Fibroblast of villous mesenchyme (primary cell): ENCODE data around the gene KISS1R. TPM values are rescaled to one million over a fixed set of nuclear protein-coding genes. Genes with fewer than 3 reads are reported as not detected.

ENCODE experiments used
- DNase-seq: peaks from one replicate; pipeline ENCODE4 v3.0.0-alpha.2; 2010; ENCODE audit warnings: low read depth
- H3K4me3 ChIP-seq: 2 replicates; pipeline ENCODE4 v1.5.1; 2011; ENCODE audit warnings: low read depth, mild to moderate bottlenecking, low read length
- total RNA-seq: library from RNA; depleted of rRNA; stranded (reverse); fragments of >200 nt; gene quantifications from 2 replicates; pipeline ENCODE4 v1.2.3, GENCODE V29; 2012
- TF ChIP-seq, protein P1 (sequence below): IDR thresholded peaks from 2 replicates; pipeline ENCODE4 v1.5.1; 2012; ENCODE audit warnings: low read depth, mild to moderate bottlenecking, low read length; ENCODE audit not compliant: insufficient read depth

Gene KISS1R
- total RNA-seq, 1 donor: not detected

DNA sequence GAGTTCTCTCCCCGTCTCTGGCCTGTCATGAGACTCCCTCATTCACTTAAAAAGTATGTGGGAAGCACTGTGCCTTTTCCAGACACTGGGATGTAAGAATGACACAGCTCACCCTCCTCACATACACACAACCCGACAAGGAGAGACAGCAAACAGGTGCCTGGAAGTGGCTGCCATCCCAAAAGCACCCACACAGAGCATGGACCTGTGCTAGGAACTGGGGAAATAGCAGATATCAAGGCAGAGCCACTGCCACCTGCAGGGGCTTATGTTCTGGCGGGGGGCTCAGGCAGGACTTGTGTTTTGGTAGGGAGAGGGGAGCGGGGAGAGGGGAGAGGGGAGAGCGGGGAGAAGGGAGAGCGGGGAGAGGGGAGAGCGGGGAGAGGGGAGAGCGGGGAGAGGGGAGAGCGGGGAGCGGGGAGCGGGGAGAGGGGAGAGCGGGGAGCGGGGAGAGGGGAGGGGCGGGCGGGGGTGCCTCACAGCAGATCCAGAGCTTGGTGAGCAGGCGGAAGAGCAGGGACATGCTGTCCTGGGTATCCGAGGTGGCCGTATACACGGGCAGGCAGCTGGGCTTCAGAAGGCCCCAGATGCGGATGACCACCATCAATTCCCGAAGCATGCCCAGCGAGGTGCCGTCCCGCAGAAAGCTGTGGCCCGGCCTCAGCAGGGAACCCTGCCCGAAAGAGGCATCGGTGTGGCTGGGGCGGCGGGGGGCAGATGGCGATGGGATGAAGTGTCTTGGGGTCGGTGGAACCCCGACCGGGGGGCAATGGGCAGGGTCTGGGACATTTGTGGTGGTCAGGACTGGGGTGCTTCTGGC lies 45.5 kb upstream of the KISS1R start:
- peak overlapping the region; percentile 47 for H3K4me3 ChIP-seq
- TF ChIP-seq, protein P1, sequence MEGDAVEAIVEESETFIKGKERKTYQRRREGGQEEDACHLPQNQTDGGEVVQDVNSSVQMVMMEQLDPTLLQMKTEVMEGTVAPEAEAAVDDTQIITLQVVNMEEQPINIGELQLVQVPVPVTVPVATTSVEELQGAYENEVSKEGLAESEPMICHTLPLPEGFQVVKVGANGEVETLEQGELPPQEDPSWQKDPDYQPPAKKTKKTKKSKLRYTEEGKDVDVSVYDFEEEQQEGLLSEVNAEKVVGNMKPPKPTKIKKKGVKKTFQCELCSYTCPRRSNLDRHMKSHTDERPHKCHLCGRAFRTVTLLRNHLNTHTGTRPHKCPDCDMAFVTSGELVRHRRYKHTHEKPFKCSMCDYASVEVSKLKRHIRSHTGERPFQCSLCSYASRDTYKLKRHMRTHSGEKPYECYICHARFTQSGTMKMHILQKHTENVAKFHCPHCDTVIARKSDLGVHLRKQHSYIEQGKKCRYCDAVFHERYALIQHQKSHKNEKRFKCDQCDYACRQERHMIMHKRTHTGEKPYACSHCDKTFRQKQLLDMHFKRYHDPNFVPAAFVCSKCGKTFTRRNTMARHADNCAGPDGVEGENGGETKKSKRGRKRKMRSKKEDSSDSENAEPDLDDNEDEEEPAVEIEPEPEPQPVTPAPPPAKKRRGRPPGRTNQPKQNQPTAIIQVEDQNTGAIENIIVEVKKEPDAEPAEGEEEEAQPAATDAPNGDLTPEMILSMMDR: no peak
- peak; percentile 72 for DNase-seq

DNA sequence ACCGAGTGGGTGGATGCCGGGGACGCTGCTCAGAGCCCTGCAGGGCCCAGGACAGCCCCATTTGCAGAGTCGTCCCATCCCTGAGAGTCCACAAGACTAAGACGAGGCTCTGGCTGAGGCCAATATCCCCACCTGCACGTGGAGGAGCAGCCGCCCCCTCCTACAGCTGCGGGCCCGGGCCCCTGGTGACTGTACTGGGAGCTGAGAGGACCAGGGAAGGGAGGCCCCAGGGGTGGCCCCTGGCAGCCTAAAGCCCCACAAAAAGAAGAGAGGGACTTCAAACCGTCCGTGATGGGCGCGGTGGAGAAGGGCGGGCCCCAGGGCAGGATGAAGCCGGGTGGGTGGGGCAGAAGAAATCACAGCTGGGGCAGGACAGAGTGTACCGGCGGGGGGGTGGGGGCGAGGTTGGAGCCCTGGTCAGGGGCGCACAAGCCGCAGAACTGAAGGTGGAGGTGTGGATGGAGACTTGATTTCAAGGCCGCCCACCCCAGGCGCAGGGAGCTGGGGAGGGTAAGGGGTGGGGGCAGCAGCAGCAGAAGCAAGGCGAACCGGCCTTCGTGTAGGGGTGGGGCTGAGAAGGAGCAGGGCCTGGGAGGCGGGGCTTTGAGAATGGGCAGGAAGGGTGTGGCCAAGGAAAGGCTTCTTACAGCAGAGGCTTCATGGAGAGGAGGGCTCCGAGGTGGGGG lies 44.7 kb upstream of the KISS1R start:
- peak; percentile 93 for DNase-seq
- H3K4me3 ChIP-seq: peak overlapping the region; percentile 47
- TF ChIP-seq, protein P1: no peak

DNA sequence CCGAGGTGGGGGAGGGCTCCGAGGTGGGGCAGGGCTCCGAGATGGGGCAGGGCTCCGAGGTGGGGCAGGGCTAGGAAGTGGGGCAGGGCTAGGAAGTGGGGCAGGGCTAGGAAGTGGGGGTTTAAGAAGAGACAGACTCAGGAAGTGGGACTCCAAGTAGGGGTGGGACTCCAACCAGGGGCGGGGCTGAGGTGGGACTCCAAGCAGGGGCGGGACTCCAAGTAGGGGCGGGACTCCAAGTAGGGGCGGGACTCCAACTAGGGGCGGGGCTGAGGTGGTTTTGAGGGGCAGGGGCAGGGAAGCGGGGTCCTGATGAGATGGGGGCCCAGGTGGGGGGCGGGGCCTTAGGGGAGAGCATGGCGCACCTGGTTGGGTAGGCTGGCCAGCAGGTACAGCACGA lies 44.0 kb upstream of the KISS1R start:
- TF ChIP-seq, protein P1: no peak
- peak; percentile 90 for DNase-seq

DNA sequence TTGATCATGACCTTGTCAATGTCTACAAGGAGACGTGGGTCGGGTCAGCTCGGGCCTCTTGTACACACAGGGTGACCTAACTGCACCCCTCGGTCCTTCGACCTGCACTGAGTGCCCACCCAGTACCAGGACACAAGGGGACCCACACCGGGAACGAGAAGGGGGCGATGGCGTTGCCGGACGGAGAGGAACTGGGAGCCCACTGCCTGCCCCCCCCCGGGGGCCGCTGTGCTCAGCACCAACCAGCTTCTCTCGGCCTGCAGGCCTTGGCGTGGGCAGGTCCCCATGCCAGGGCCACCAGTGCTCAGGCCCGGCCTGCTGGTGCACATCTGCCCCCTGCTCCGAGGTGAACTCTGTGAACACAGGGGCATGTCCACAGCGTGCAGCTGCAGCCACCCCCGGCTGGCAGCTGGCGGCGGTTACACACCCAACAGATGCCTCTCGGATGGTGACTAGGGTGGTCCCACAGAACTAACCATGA lies 43.5 kb upstream of the KISS1R start:
- H3K4me3 ChIP-seq: no peak overlapping the region
- TF ChIP-seq, protein P1: no peak
- no peak for DNase-seq

More for the DNA sequence above, 44.0 kb upstream of the KISS1R start:
- no peak overlapping the region for H3K4me3 ChIP-seq

DNA sequence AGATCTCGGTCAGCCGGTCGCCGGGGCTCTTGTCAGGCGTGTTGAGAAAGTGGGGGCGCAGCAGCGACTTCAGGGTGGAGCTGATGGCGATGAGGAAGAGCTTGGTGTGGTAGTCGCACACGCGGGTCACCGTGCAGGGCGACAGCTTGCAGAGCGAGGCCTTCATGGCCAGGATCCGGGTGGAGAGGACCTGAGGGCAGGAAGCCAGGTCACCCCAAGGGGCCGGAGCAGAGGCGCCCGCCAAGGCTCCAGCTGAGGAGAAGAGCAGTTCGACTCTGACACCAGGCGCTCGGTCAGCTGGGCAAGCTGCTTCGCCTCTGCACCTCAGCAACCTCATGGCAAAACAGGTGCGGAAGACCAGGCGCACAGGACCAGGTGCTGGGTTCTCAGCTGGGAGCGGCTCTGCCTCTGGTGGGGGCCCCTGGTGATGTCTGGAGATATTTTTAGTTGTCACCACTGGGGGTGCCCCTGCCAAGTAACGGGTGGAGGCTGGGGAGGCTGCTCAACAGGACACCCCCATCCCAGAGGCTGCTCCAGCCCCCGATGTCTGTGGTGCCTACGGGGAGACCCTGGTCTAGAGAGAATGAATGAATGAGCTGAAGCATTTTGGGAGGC lies 41.8 kb upstream of the KISS1R start:
- TF ChIP-seq, protein P1: no peak
- no peak for DNase-seq
- no peak overlapping the region for H3K4me3 ChIP-seq

DNA sequence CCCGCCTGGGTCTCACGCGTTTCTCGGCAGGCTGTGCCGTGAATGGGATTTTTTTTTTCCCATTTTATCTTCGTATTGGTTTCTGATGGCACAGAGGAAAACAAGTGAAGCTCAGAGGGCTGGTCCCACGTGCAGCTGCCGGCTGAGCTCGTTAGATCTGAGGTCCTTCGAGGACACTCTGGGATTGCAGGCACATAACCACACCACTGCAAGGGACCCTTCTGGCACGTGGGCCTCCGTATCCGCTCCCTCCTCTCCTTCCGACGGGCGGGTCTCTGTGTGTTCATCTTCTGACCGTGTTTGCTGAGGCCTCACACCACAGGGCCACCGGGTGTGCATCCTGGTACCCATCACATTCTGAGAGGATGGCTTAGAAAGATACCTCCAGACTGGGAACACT lies 41.0 kb upstream of the KISS1R start:
- H3K4me3 ChIP-seq: no peak overlapping the region
- TF ChIP-seq, protein P1: no peak
- DNase-seq: no peak
